Keratinocyte (primary cell): ENCODE results near the gene PRKAR2B. TPM values are rescaled to one million over a fixed set of nuclear protein-coding genes. Genes with fewer than 3 reads are reported as not detected.
"Not testable (repeated sequence)": the region's sequence is repeated elsewhere in the genome, so short reads cannot be mapped to it uniquely, and the experiment has no call there.

Experiments
- DNase-seq: peaks from one replicate; pipeline ENCODE4 v3.0.0-alpha.2; 2011; ENCODE audit warnings: low read depth, missing footprints, low spot score
- FAIRE-seq: peaks from 2 replicates; lab custom pipeline; 2011; peaks lifted over from hg19 to GRCh38; lab: Jason Lieb, UNC
- H2AFZ ChIP-seq: 2 replicates; pipeline ENCODE4 v1.6.0; 2012; ENCODE audit warnings: low read length, control low read depth, inconsistent platforms; ENCODE audit not compliant: control insufficient read depth
- H3K27ac ChIP-seq: 2 replicates; pipeline ENCODE4 v1.5.1; 2011; ENCODE audit warnings: low read length; ENCODE audit not compliant: control insufficient read depth, insufficient read depth
- H3K27me3 ChIP-seq: 3 replicates; pipeline ENCODE4 v1.6.0; 2011; ENCODE audit warnings: low read length; ENCODE audit not compliant: control insufficient read depth, insufficient read depth; ENCODE audit errors: extremely low read depth
- H3K36me3 ChIP-seq, 2 experiments: 2 replicates in 1 of 2; 3 replicates in 1 of 2; pipeline ENCODE4 v1.5.1; 2011; ENCODE audit warnings: low read length in 2 of 2, mild to moderate bottlenecking in 1 of 2; ENCODE audit not compliant: control insufficient read depth in 2 of 2, insufficient read depth in 2 of 2; ENCODE audit errors: extremely low read depth in 1 of 2
- H3K4me1 ChIP-seq: 3 replicates; pipeline ENCODE4 v1.5.1; 2011; ENCODE audit warnings: low read length; ENCODE audit not compliant: control insufficient read depth, insufficient read depth; ENCODE audit errors: extremely low read depth
- H3K4me2 ChIP-seq: 3 replicates; pipeline ENCODE4 v1.6.0; 2011; ENCODE audit warnings: low read depth, low read length; ENCODE audit not compliant: control insufficient read depth, insufficient read depth; ENCODE audit errors: extremely low read depth
- H3K4me3 ChIP-seq, 3 experiments: fragments of 200-600 bp in 1 of 3; sonication (generic) in 1 of 3; 2 replicates in 2 of 3; 3 replicates in 1 of 3; pipeline ENCODE4 v1.5.1; 2011 to 2016; ENCODE audit warnings: low read length in 3 of 3, mild to moderate bottlenecking in 3 of 3, control low read depth in 2 of 3, inconsistent platforms in 1 of 3, low read depth in 1 of 3, mixed read lengths in 1 of 3, mixed run types in 1 of 3, moderate library complexity in 1 of 3; ENCODE audit not compliant: control insufficient read depth in 2 of 3, insufficient read depth in 2 of 3; ENCODE audit errors: extremely low read depth in 1 of 3
- H3K79me2 ChIP-seq: 2 replicates; pipeline ENCODE4 v1.6.0; 2012; ENCODE audit warnings: low read length; ENCODE audit not compliant: control insufficient read depth, insufficient read depth
- H3K9ac ChIP-seq: 3 replicates; pipeline ENCODE4 v1.6.0; 2011; ENCODE audit warnings: low read length; ENCODE audit not compliant: control insufficient read depth, insufficient read depth; ENCODE audit errors: extremely low read depth
- H3K9me1 ChIP-seq: 3 replicates; pipeline ENCODE4 v1.6.0; 2011; ENCODE audit warnings: low read length; ENCODE audit not compliant: control insufficient read depth, insufficient read depth; ENCODE audit errors: extremely low read depth
- H3K9me3 ChIP-seq: 2 replicates; pipeline ENCODE4 v1.5.1; 2012; ENCODE audit warnings: low read depth, low read length; ENCODE audit not compliant: control insufficient read depth
- H4K20me1 ChIP-seq: 3 replicates; pipeline ENCODE4 v1.6.0; 2011; ENCODE audit warnings: low read length; ENCODE audit not compliant: control insufficient read depth, insufficient read depth; ENCODE audit errors: extremely low read depth
- EZH2 ChIP-seq: IDR thresholded peaks from one replicate; pipeline ENCODE4 v1.6.1; 2012; ENCODE audit warnings: inconsistent platforms, mild to moderate bottlenecking, low read length, moderate library complexity
- dilution Hi-C: fragments of 300-500 bp; cut with MboI; formaldehyde crosslinking; loops from one replicate; pipeline ENCODE4 v1.7.0; 2020; ENCODE audit warnings: low sequenced_read_pairs; ENCODE audit not compliant: extremely low pct_ligation_motif_present
- polyA plus RNA-seq, 5 experiments: library from polyadenylated mRNA; depleted of rRNA in 3 of 5; stranded (reverse) in 3 of 5; stranded (forward) in 1 of 5; unstranded in 1 of 5; fragments of >200 nt; gene quantifications; 1 replicate in 1 of 5; 2 replicates in 3 of 5; 3 replicates in 1 of 5; pipeline versions ENCODE4 v1.2.1 to v1.2.3, GENCODE V29; 2011 to 2012; ENCODE audit warnings: missing spikeins in 2 of 5, low read depth in 1 of 5, low replicate concordance in 1 of 5
- TF ChIP-seq, protein P1 (sequence below), 3 experiments: IDR thresholded peaks in 1 of 3; conservative IDR thresholded peaks in 1 of 3; optimal IDR thresholded peaks in 1 of 3; 2 replicates in 2 of 3; 3 replicates in 1 of 3; pipeline versions ENCODE3 to v1.5.1; 2011; ENCODE audit warnings: low read length in 3 of 3, mild to moderate bottlenecking in 3 of 3, moderate library complexity in 2 of 3, control low read depth in 1 of 3, inconsistent platforms in 1 of 3; ENCODE audit not compliant: insufficient read depth in 2 of 3; ENCODE audit errors: extremely low read depth in 1 of 3

PRKAR2B gene
- polyA plus RNA-seq, 1 donor (not counting 4 experiments of a cell fraction or from before 2014, with no cell fraction given), result 0.01 TPM

DNA sequence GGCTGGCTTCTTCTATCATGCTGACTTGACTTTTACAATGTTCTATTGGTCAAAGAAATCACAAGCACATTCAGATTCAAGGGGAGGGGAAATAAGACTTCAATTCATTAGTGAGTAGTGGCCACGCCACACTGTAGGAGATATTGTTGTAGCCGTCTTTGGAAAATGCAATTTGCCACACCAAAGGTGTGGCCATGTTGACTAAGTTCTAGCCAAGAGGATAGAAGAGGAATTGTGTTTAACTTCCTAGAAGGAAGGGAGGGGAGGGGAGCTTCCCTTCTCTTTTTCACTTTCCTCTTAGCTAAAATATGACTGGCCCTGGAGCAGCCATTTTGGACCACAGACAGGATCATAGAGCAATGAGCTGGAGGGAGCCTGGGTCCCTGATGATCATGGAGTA is 3.4 kb upstream of the PRKAR2B start:
- Histone ChIP-seq H3K36me3 (no peaks in the 10 kb centered on the region), H4K20me1 (no peaks in the 10 kb centered on the region), H2AFZ (no peak overlapping the region), H3K79me2 (no peaks in the 10 kb centered on the region), H3K4me3 (no peak overlapping the region), H3K27ac (no peak overlapping the region), H3K9me3 (no peaks in the 10 kb centered on the region), H3K4me1 (peaks cover 3% of the 10 kb centered on the region), H3K9ac (no peak overlapping the region), H3K4me2 (no peak overlapping the region), H3K27me3 (peaks cover 16% of the 10 kb centered on the region), H3K9me1 (no peaks in the 10 kb centered on the region)
- TF ChIP-seq EZH2, result no peak
- TF ChIP-seq, protein P1, sequence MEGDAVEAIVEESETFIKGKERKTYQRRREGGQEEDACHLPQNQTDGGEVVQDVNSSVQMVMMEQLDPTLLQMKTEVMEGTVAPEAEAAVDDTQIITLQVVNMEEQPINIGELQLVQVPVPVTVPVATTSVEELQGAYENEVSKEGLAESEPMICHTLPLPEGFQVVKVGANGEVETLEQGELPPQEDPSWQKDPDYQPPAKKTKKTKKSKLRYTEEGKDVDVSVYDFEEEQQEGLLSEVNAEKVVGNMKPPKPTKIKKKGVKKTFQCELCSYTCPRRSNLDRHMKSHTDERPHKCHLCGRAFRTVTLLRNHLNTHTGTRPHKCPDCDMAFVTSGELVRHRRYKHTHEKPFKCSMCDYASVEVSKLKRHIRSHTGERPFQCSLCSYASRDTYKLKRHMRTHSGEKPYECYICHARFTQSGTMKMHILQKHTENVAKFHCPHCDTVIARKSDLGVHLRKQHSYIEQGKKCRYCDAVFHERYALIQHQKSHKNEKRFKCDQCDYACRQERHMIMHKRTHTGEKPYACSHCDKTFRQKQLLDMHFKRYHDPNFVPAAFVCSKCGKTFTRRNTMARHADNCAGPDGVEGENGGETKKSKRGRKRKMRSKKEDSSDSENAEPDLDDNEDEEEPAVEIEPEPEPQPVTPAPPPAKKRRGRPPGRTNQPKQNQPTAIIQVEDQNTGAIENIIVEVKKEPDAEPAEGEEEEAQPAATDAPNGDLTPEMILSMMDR (optimal IDR thresholded peaks at IDR 0.05 in 1 of 3, IDR thresholded peaks at IDR 0.05 in 1 of 3, conservative IDR thresholded peaks at IDR 0.05 in 1 of 3; ENCODE audit: extremely low read depth in 1 of 3, insufficient read depth in 2 of 3, low read length in 3 of 3), result no peak
- DNase-seq (no peak), FAIRE-seq (no peak)
- dilution Hi-C loops, result no loop called here

GRCh38 chr7:107041764-107042163 is 2.7 kb upstream of the PRKAR2B start:
- H3K4me1 ChIP-seq, H3K27ac ChIP-seq, H3K9me3 ChIP-seq, H4K20me1 ChIP-seq, dilution Hi-C loops, H3K36me3 ChIP-seq, H3K9me1 ChIP-seq, DNase-seq, FAIRE-seq, H3K79me2 ChIP-seq, H3K4me2 ChIP-seq, H3K9ac ChIP-seq, H2AFZ ChIP-seq, H3K4me3 ChIP-seq: not testable (repeated sequence)
- H3K27me3 ChIP-seq, result peaks cover 20% of the 10 kb centered on the region

GRCh38 chr7:107042326-107042910 is 2.1 kb upstream of the PRKAR2B start:
- H3K4me2 ChIP-seq, FAIRE-seq, H3K9ac ChIP-seq, H3K36me3 ChIP-seq, H3K9me3 ChIP-seq, dilution Hi-C loops, H3K4me3 ChIP-seq, H3K79me2 ChIP-seq, H3K4me1 ChIP-seq, H3K9me1 ChIP-seq, H4K20me1 ChIP-seq, H3K27ac ChIP-seq, DNase-seq, H2AFZ ChIP-seq: not testable (repeated sequence)
- H3K27me3 ChIP-seq, result peaks cover 21% of the 10 kb centered on the region
